IMR-90 (cell line): ENCODE data around the gene LRFN5. TPM values are rescaled to one million over a fixed set of nuclear protein-coding genes. Genes with fewer than 3 reads are reported as not detected.
"Not testable (repeated sequence)": the region's sequence is repeated elsewhere in the genome, so short reads cannot be mapped to it uniquely, and the experiment has no call there.

Experiments used
- ATAC-seq: fragments of 200-7000 bp; cut with Tn5 transposase; 2 replicates; pipeline ENCODE4 v1.9.1; 2020; ENCODE audit warnings: low read depth, mild to moderate bottlenecking, moderate library complexity
- BruUV-seq: library from RNA; stranded (reverse); fragments of 400-500 nt; replicated peaks from 2 replicates; lab custom pipeline; 2021; lab: Mats Ljungman, UMichigan
- CTCF ChIA-PET: fragments of 300-600 bp; formaldehyde crosslinking; extraction: SDS; loops from one replicate; lab custom pipeline; 2021; ENCODE audit warnings: antibody characterized with exemption; lab: Yijun Ruan, JAX
- POLR2A ChIA-PET: fragments of 300-600 bp; sonication (Branson Sonifier 250); formaldehyde crosslinking; loops from one replicate; lab custom pipeline; 2022; ENCODE audit warnings: antibody characterized with exemption; ENCODE audit not compliant: unreplicated experiment; lab: Charles Lee
- DNase-seq: peaks from one replicate; pipeline ENCODE4 v3.0.0; 2013
- H2AFZ ChIP-seq: replicated peaks from 2 replicates; pipeline ENCODE3; 2013; ENCODE audit warnings: low read length, mild to moderate bottlenecking; ENCODE audit not compliant: poor library complexity
- H2AK5ac ChIP-seq: 2 replicates; pipeline ENCODE4 v1.6.1; 2013; ENCODE audit warnings: low read depth, low read length, inconsistent platforms
- H2AK9ac ChIP-seq: replicated peaks from 2 replicates; pipeline ENCODE3; 2013; ENCODE audit warnings: mild to moderate bottlenecking, low read depth, low read length, moderate library complexity; ENCODE audit not compliant: poor library complexity
- H2BK120ac ChIP-seq: 2 replicates; pipeline ENCODE4 v1.6.1; 2013; ENCODE audit warnings: low read depth, low read length, inconsistent platforms
- H2BK15ac ChIP-seq: 3 replicates; pipeline ENCODE4 v1.6.1; 2013; ENCODE audit warnings: low read depth, low read length, inconsistent platforms
- H2BK20ac ChIP-seq: 2 replicates; pipeline ENCODE4 v1.6.1; 2013; ENCODE audit warnings: low read depth, mild to moderate bottlenecking, inconsistent platforms, low read length, moderate library complexity
- H2BK5ac ChIP-seq: 2 replicates; pipeline ENCODE4 v1.6.1; 2013; ENCODE audit warnings: mild to moderate bottlenecking, low read depth, low read length, inconsistent platforms; ENCODE audit not compliant: poor library complexity, severe bottlenecking
- H3K14ac ChIP-seq: replicated peaks from 2 replicates; pipeline ENCODE4 v1.6.1; 2013; ENCODE audit warnings: low read depth, low read length, inconsistent platforms
- H3K18ac ChIP-seq: 2 replicates; pipeline ENCODE4 v1.6.1; 2013; ENCODE audit warnings: low read depth, low read length, control low read depth
- H3K23ac ChIP-seq: 2 replicates; pipeline ENCODE4 v1.6.1; 2013; ENCODE audit warnings: low read depth, low read length, inconsistent platforms
- H3K27ac ChIP-seq: 2 replicates; pipeline ENCODE4 v1.5.1; 2013; ENCODE audit warnings: mild to moderate bottlenecking, control low read depth, low read length; ENCODE audit not compliant: insufficient read depth
- H3K27me3 ChIP-seq: 2 replicates; pipeline ENCODE4 v1.6.1; 2013; ENCODE audit warnings: low read length; ENCODE audit not compliant: control insufficient read depth, insufficient read depth
- H3K36me3 ChIP-seq: 2 replicates; pipeline ENCODE4 v1.6.1; 2013; ENCODE audit warnings: low read length, mixed read lengths; ENCODE audit not compliant: control insufficient read depth, insufficient read depth
- H3K4ac ChIP-seq: 2 replicates; pipeline ENCODE4 v1.6.1; 2013; ENCODE audit warnings: low read depth, low read length, inconsistent platforms
- H3K4me1 ChIP-seq: 2 replicates; pipeline ENCODE4 v1.6.1; 2013; ENCODE audit warnings: low read length, mixed read lengths; ENCODE audit not compliant: control insufficient read depth, insufficient read depth
- H3K4me2 ChIP-seq: 2 replicates; pipeline ENCODE4 v1.6.1; 2013; ENCODE audit warnings: low read depth, mild to moderate bottlenecking, control low read depth, low read length, moderate library complexity
- H3K4me3 ChIP-seq: 2 replicates; pipeline ENCODE4 v1.5.1; 2013; ENCODE audit warnings: low read depth, mild to moderate bottlenecking, control low read depth, low read length, moderate library complexity; ENCODE audit not compliant: insufficient read depth
- H3K56ac ChIP-seq: 2 replicates; pipeline ENCODE4 v1.6.1; 2013; ENCODE audit warnings: low read length, inconsistent platforms; ENCODE audit not compliant: insufficient read depth; ENCODE audit errors: extremely low read depth
- H3K79me1 ChIP-seq, 2 experiments: 2 replicates each; pipeline ENCODE4 v1.6.1; 2013; ENCODE audit warnings: low read length in 2 of 2, inconsistent platforms in 1 of 2, low read depth in 1 of 2
- H3K9ac ChIP-seq: 2 replicates; pipeline ENCODE4 v1.6.1; 2013; ENCODE audit warnings: low read depth, low read length, control low read depth
- H3K9me1 ChIP-seq: 2 replicates; pipeline ENCODE4 v1.6.1; 2013; ENCODE audit warnings: low read length, inconsistent platforms; ENCODE audit not compliant: insufficient read depth
- H3K9me3 ChIP-seq: 2 replicates; pipeline ENCODE4 v1.6.1; 2013; ENCODE audit warnings: low read length; ENCODE audit not compliant: control insufficient read depth, insufficient read depth
- H4K20me1 ChIP-seq: 2 replicates; pipeline ENCODE4 v1.6.1; 2013; ENCODE audit warnings: low read length, inconsistent platforms; ENCODE audit not compliant: insufficient read depth
- H4K5ac ChIP-seq: 2 replicates; pipeline ENCODE4 v1.6.1; 2013; ENCODE audit warnings: mild to moderate bottlenecking, low read depth, low read length, control low read depth
- H4K8ac ChIP-seq, 2 experiments: 2 replicates each; pipeline ENCODE4 v1.6.1; 2013; ENCODE audit warnings: low read depth in 2 of 2, low read length in 2 of 2, control low read depth in 1 of 2, inconsistent platforms in 1 of 2
- H4K91ac ChIP-seq: 2 replicates; pipeline ENCODE4 v1.6.1; 2013; ENCODE audit warnings: low read depth, low read length, inconsistent platforms; ENCODE audit not compliant: insufficient read depth
- WGBS, 2 experiments: methylation state at CpG; one replicate each; pipeline versions ENCODE4 v1.1.5 to v1.1.7; 2013; ENCODE audit warnings: missing lambda C conversion rate in 2 of 2; ENCODE audit not compliant: insufficient read length in 1 of 2; ENCODE audit errors: extremely low coverage in 2 of 2; 5-methylcytosine and 5-hydroxymethylcytosine counted together
- dilution Hi-C: fragments of 300-500 bp; cut with HindIII; formaldehyde crosslinking; loops from one replicate; pipeline ENCODE4 v1.14.3; 2018; ENCODE audit warnings: low sequenced_read_pairs; ENCODE audit not compliant: unreplicated experiment
- in situ Hi-C: fragments of 300-500 bp; cut with MboI; formaldehyde crosslinking; loops from 3 replicates; pipeline ENCODE4 v1.14.3; 2019; ENCODE audit warnings: low sequenced_read_pairs, inconsistent platforms, mixed read lengths
- intact Hi-C: fragments of 100-400 bp; cut with micrococcal nuclease; formaldehyde crosslinking; loops from 2 replicates; pipeline ENCODE4 v1.10.0; 2022
- polyA plus RNA-seq, 3 experiments: library from polyadenylated mRNA; depleted of rRNA; stranded (reverse); fragments of >200 nt; gene quantifications; 2 replicates each; pipeline ENCODE4 v1.2.3, GENCODE V29; 2012; ENCODE audit warnings: low replicate concordance in 1 of 3
- total RNA-seq: library from RNA; depleted of rRNA; stranded (reverse); fragments of >200 nt; gene quantifications from 2 replicates; pipeline ENCODE4 v1.2.3, GENCODE V29; 2012

Gene LRFN5
- total and polyA plus RNA-seq, 2 of the 4 experiments (the other 2 are of a cell fraction) = 1.8 to 3.6 TPM

DNA sequence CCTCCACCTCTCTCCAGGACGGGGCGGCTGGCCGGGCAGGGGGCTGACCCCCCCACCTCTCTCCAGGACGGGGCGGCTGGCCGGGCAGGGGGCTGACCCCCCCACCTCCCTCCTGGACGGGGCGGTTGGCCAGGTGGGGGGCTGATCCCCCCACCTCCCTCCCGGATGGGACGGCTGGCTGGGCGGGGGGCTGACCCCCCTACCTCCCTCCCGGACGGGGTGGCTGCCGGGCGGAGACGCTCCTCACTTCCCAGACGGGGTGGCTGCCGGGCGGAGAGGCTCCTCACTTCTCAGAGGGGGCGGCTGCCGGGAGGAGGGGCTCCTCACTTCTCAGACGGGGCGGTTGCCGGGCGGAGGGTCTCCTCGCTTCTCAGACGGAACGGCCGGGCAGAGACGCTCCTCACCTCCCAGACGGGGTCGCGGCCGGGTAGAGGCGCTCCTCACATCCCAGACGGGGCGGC is 67.9 kb downstream of the LRFN5 start:
- intact Hi-C loops, H2BK5ac ChIP-seq, H3K79me1 ChIP-seq, H4K91ac ChIP-seq, H2AFZ ChIP-seq, H3K56ac ChIP-seq, H3K27ac ChIP-seq, CTCF ChIA-PET, H3K4me1 ChIP-seq, H4K5ac ChIP-seq, H3K23ac ChIP-seq, H2AK5ac ChIP-seq, H3K4ac ChIP-seq, H3K4me3 ChIP-seq, H2BK15ac ChIP-seq, H4K20me1 ChIP-seq, BruUV-seq, H3K4me2 ChIP-seq, H3K9ac ChIP-seq, H2BK20ac ChIP-seq, in situ Hi-C loops, dilution Hi-C loops, H3K9me3 ChIP-seq, H3K27me3 ChIP-seq, H2BK120ac ChIP-seq, H2AK9ac ChIP-seq, DNase-seq, ATAC-seq, POLR2A ChIA-PET, H3K36me3 ChIP-seq, H3K14ac ChIP-seq, H3K18ac ChIP-seq, H4K8ac ChIP-seq, H3K9me1 ChIP-seq: not testable (repeated sequence)
- WGBS, 2 experiments = 100% methylated on average over 1 of the region's 37 CpGs; no CpG with 5 or more reads in 1 of the 2 experiments
